HUES6 (cell line): ENCODE measurements around the gene ZSWIM9.
"Not testable (repeated sequence)": the region's sequence is repeated elsewhere in the genome, so short reads cannot be mapped to it uniquely, and the experiment has no call there.

Experiments used
- H3K27ac ChIP-seq: 2 replicates; pipeline ENCODE4 v1.7.0; 2013; ENCODE audit warnings: low read depth, mild to moderate bottlenecking, low read length, inconsistent platforms
- H3K27me3 ChIP-seq: 2 replicates; pipeline ENCODE4 v1.6.1; 2013; ENCODE audit warnings: low read length; ENCODE audit not compliant: control insufficient read depth, insufficient read depth
- H3K36me3 ChIP-seq: 2 replicates; pipeline ENCODE4 v1.6.1; 2013; ENCODE audit warnings: low read length; ENCODE audit not compliant: control insufficient read depth, insufficient read depth
- H3K4me1 ChIP-seq: 2 replicates; pipeline ENCODE4 v1.6.1; 2013; ENCODE audit warnings: low read length; ENCODE audit not compliant: control insufficient read depth, insufficient read depth
- H3K4me3 ChIP-seq: 2 replicates; pipeline ENCODE4 v1.5.1; 2013; ENCODE audit warnings: low read depth, low read length
- H3K9ac ChIP-seq: one replicate; pipeline ENCODE4 v1.6.1; 2013; ENCODE audit warnings: mild to moderate bottlenecking, low read length
- H3K9me3 ChIP-seq: 2 replicates; pipeline ENCODE4 v1.6.1; 2013; ENCODE audit warnings: low read depth, low read length; ENCODE audit not compliant: control insufficient read depth, insufficient read depth

ZSWIM9 gene

DNA sequence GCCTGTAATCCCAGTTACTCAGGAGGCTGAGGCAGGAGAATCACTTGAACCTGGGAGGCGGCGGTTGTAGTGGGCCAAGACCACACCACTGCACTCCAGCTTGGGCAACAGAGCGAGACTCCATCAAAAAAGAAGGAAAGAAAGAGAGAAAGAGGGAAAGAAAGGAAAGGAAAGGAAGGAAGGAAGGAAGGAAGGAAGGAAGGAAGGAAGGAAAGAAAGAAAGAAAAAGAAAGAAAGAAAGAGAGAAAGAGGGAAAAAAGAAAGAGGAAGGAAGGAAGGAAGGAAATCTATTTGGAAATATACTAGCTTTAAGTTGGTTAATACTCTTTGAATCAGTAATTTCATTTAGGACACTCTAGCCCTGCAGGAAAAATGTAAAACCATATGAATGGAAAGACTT lies 50.3 kb downstream of the ZSWIM9 start:
- not testable (repeated sequence) for H3K36me3 ChIP-seq, H3K9ac ChIP-seq, H3K27ac ChIP-seq, H3K27me3 ChIP-seq, H3K9me3 ChIP-seq, H3K4me3 ChIP-seq, H3K4me1 ChIP-seq

GRCh38 chr19:48221628-48222027 lies 51.1 kb downstream of the ZSWIM9 start:
- H3K27me3 ChIP-seq, result no peaks in the 10 kb centered on the region
- no peaks in the 10 kb centered on the region for H3K36me3 ChIP-seq
- H3K9ac ChIP-seq, result no peak overlapping the region
- H3K4me1 ChIP-seq, result peaks cover 5% of the 10 kb centered on the region; the same call in 1 of the 2 replicates
- no peaks in the 10 kb centered on the region for H3K9me3 ChIP-seq
- no peak overlapping the region for H3K27ac ChIP-seq
- no peak overlapping the region for H3K4me3 ChIP-seq

GRCh38 chr19:48230555-48231129 lies 60.2 kb downstream of the ZSWIM9 start:
- Histone ChIP-seq H3K4me3 (no peak overlapping the region), H3K9me3 (no peaks in the 10 kb centered on the region; the same call in 1 of the 2 replicates), H3K9ac (no peak overlapping the region), H3K4me1 (no peaks in the 10 kb centered on the region), H3K27ac (no peak overlapping the region), H3K27me3 (no peaks in the 10 kb centered on the region), H3K36me3 (peaks cover 9% of the 10 kb centered on the region)

DNA sequence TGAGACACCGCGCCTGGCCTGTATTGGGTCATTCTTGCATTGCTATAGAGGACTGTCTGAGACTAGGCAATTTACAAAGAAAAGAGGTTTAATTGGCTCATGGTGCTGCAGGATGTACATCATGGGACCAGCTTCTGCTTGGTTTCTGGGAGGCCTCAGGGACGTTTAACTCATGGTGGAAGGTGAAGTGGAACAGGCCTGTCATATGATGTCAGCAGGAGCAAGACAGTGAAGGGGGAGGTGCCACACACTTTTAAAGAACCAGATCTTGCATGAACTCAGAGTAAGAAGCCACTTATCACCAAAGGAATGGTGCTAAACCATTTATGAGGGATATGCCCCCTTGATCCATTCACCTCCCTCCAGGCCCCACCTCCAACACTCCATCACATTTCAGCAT lies 66.6 kb downstream of the ZSWIM9 start:
- no peaks in the 10 kb centered on the region for H3K27me3 ChIP-seq
- H3K9me3 ChIP-seq, result no peaks in the 10 kb centered on the region
- peaks cover 3% of the 10 kb centered on the region; the same call in 1 of the 2 replicates for H3K36me3 ChIP-seq
- H3K27ac ChIP-seq, result no peak overlapping the region
- H3K4me3 ChIP-seq, result no peak overlapping the region
- no peak overlapping the region for H3K9ac ChIP-seq
- H3K4me1 ChIP-seq, result peaks cover 4% of the 10 kb centered on the region; the same call in 1 of the 2 replicates

GRCh38 chr19:48239120-48239519 lies 68.6 kb downstream of the ZSWIM9 start:
- no peak overlapping the region for H3K9ac ChIP-seq
- peaks cover 3% of the 10 kb centered on the region; the same call in 1 of the 2 replicates for H3K36me3 ChIP-seq
- H3K27ac ChIP-seq, result no peak overlapping the region
- no peaks in the 10 kb centered on the region for H3K9me3 ChIP-seq
- no peaks in the 10 kb centered on the region for H3K27me3 ChIP-seq
- H3K4me1 ChIP-seq, result peaks cover 4% of the 10 kb centered on the region; the same call in 1 of the 2 replicates
- no peak overlapping the region for H3K4me3 ChIP-seq

- H3K36me3 ChIP-seq, result peaks cover 3% of the 10 kb centered on the region; the same call in 1 of the 2 replicates
- no peaks in the 10 kb centered on the region for H3K9me3 ChIP-seq
These were observed 69.2 kb downstream of the ZSWIM9 start for GRCh38 chr19:48239582-48240141.

GRCh38 chr19:48241771-48242170 lies 71.3 kb downstream of the ZSWIM9 start:
- not testable (repeated sequence) for H3K36me3 ChIP-seq, H3K27ac ChIP-seq, H3K27me3 ChIP-seq, H3K4me1 ChIP-seq, H3K9ac ChIP-seq, H3K4me3 ChIP-seq, H3K9me3 ChIP-seq

More at GRCh38 chr19:48239582-48240141, 69.2 kb downstream of the ZSWIM9 start:
- H3K4me3 ChIP-seq, result no peak overlapping the region
- peaks cover 4% of the 10 kb centered on the region; the same call in 1 of the 2 replicates for H3K4me1 ChIP-seq
- no peaks in the 10 kb centered on the region for H3K27me3 ChIP-seq
- no peak overlapping the region for H3K9ac ChIP-seq
- H3K27ac ChIP-seq, result no peak overlapping the region

DNA sequence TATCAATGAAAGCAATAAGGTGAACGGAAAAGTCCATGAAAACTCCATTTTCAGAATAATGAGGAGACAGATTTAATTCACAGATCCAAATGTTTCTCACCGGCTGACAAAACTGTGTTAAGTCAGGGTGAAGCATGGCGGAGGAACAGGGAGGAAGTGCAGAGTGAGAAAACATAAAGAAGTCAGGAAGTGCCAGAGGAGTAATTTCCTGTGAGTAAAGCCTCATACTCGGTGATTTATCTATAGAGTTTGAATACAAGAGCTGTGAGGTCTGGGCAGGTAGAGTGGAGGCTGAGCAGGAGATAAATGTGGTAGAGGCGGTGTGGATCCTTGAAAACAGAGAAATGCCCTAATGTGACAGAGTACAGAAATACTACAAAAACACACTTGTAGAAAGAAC lies 73.8 kb downstream of the ZSWIM9 start:
- no peak overlapping the region for H3K9ac ChIP-seq
- H3K27ac ChIP-seq, result no peak overlapping the region
- H3K4me1 ChIP-seq, result peaks cover 4% of the 10 kb centered on the region; the same call in 1 of the 2 replicates
- H3K36me3 ChIP-seq, result peaks cover 12% of the 10 kb centered on the region
- H3K9me3 ChIP-seq, result no peaks in the 10 kb centered on the region
- H3K4me3 ChIP-seq, result no peak overlapping the region
- no peaks in the 10 kb centered on the region for H3K27me3 ChIP-seq

GRCh38 chr19:48246101-48246500 lies 75.6 kb downstream of the ZSWIM9 start:
- no peak overlapping the region for H3K4me3 ChIP-seq
- no peaks in the 10 kb centered on the region for H3K27me3 ChIP-seq
- H3K27ac ChIP-seq, result no peak overlapping the region
- no peaks in the 10 kb centered on the region for H3K9me3 ChIP-seq
- no peaks in the 10 kb centered on the region for H3K4me1 ChIP-seq
- H3K36me3 ChIP-seq, result peaks cover 15% of the 10 kb centered on the region
- no peak overlapping the region for H3K9ac ChIP-seq

DNA sequence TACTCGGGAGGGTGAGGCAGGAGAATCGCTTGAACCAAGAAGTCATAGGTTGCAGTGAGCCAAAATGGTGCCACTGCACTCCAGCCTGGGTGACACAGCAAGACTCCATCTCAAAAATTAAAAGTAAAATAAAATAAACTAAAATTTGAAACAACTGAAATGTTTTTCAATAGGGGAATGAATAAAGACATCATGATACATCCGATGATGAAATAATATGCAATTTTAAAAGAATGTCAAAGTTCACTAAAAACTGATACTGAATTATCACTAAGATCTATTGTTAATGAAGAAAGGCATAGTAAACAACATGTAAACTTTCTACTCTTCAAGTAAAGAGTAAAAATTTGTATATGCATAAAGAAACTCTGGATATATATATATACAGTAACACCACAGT lies 76.7 kb downstream of the ZSWIM9 start:
- no peaks in the 10 kb centered on the region for H3K27me3 ChIP-seq
- H3K36me3 ChIP-seq, result peaks cover 15% of the 10 kb centered on the region; the same call in 1 of the 2 replicates
- H3K9ac ChIP-seq, result no peak overlapping the region
- no peak overlapping the region for H3K27ac ChIP-seq
- H3K4me3 ChIP-seq, result no peak overlapping the region
- H3K9me3 ChIP-seq, result no peaks in the 10 kb centered on the region
- no peaks in the 10 kb centered on the region for H3K4me1 ChIP-seq
